H1 (cell line): ENCODE data around the gene TFDP1. TPM values are rescaled to one million over a fixed set of nuclear protein-coding genes. Genes with fewer than 3 reads are reported as not detected.

Source experiments
- CTCF ChIA-PET: fragments of 300-600 bp; sonication (Branson Sonifier 250); formaldehyde crosslinking; loops from one replicate; lab custom pipeline; 2021; ENCODE audit not compliant: partially characterized antibody; lab: Charles Lee
- POLR2A ChIA-PET: fragments of 300-600 bp; sonication (Branson Sonifier 250); formaldehyde crosslinking; loops from one replicate; lab custom pipeline; 2021; ENCODE audit warnings: inconsistent platforms; ENCODE audit not compliant: partially characterized antibody; lab: Charles Lee
- DNase-seq, 2 experiments: peaks; one replicate each; pipeline versions ENCODE4 v3.0.0 to v3.0.0-alpha.2; 2010 to 2022; ENCODE audit warnings: low spot score in 2 of 2, low read depth in 1 of 2, mixed read lengths in 1 of 2
- FAIRE-seq: peaks from 2 replicates; lab custom pipeline; 2011; peaks lifted over from hg19 to GRCh38; lab: Jason Lieb, UNC
- H2AFZ ChIP-seq: 2 replicates; pipeline ENCODE4 v1.8.1; 2012; ENCODE audit warnings: low read length, inconsistent platforms
- H2AK5ac ChIP-seq: 2 replicates; pipeline ENCODE4 v1.6.1; 2013; ENCODE audit warnings: low read depth, low read length
- H2BK120ac ChIP-seq: replicated peaks from 2 replicates; pipeline ENCODE3; 2013; ENCODE audit warnings: low read depth, low read length, inconsistent platforms
- H2BK12ac ChIP-seq: 2 replicates; pipeline ENCODE4 v1.6.1; 2013; ENCODE audit warnings: low read depth, low read length
- H2BK15ac ChIP-seq: 2 replicates; pipeline ENCODE4 v1.6.1; 2013; ENCODE audit warnings: low read length
- H2BK20ac ChIP-seq: 2 replicates; pipeline ENCODE4 v1.6.1; 2013; ENCODE audit warnings: low read length
- H2BK5ac ChIP-seq: 2 replicates; pipeline ENCODE4 v1.6.1; 2013; ENCODE audit warnings: low read depth, low read length
- H3K14ac ChIP-seq: 2 replicates; pipeline ENCODE4 v1.6.1; 2013; ENCODE audit warnings: inconsistent platforms; ENCODE audit not compliant: insufficient read length
- H3K18ac ChIP-seq: 2 replicates; pipeline ENCODE4 v1.6.1; 2013; ENCODE audit warnings: low read length; ENCODE audit errors: extremely low read depth
- H3K23ac ChIP-seq: 2 replicates; pipeline ENCODE4 v1.6.1; 2013; ENCODE audit warnings: inconsistent platforms; ENCODE audit not compliant: insufficient read length
- H3K23me2 ChIP-seq: 2 replicates; pipeline ENCODE4 v1.6.1; 2013; ENCODE audit warnings: low read depth, low read length
- H3K27ac ChIP-seq: 2 replicates; pipeline ENCODE4 v1.6.1; 2011; ENCODE audit warnings: low read depth, low read length, inconsistent platforms
- H3K27me3 ChIP-seq, 4 experiments: replicated peaks in 1 of 4; 1 replicate in 1 of 4; 2 replicates in 3 of 4; pipeline versions ENCODE4 v1.6.1 to v1.8.1; 2011 to 2013; ENCODE audit warnings: low read length in 3 of 4, mild to moderate bottlenecking in 3 of 4, inconsistent platforms in 2 of 4, mixed read lengths in 2 of 4, moderate library complexity in 1 of 4; ENCODE audit not compliant: control insufficient read depth in 3 of 4, insufficient read depth in 3 of 4; ENCODE audit errors: extremely low read depth in 1 of 4
- H3K36me3 ChIP-seq, 4 experiments: 2 replicates each; pipeline versions ENCODE4 v1.6.1 to v1.8.1; 2011 to 2013; ENCODE audit warnings: mild to moderate bottlenecking in 4 of 4, low read length in 3 of 4, moderate library complexity in 2 of 4, control low read depth in 1 of 4, inconsistent platforms in 1 of 4; ENCODE audit not compliant: insufficient read depth in 4 of 4, control insufficient read depth in 2 of 4
- H3K4ac ChIP-seq: replicated peaks from 2 replicates; pipeline ENCODE3; 2013; ENCODE audit warnings: low read length, low read depth, mixed read lengths, inconsistent platforms; ENCODE audit not compliant: insufficient read length
- H3K4me1 ChIP-seq, 4 experiments: replicated peaks in 1 of 4; 1 replicate in 1 of 4; 2 replicates in 3 of 4; pipeline versions ENCODE4 v1.6.1 to v1.8.1; 2011 to 2013; ENCODE audit warnings: low read length in 3 of 4, inconsistent platforms in 2 of 4, mixed read lengths in 1 of 4; ENCODE audit not compliant: insufficient read depth in 4 of 4, control insufficient read depth in 3 of 4
- H3K4me2 ChIP-seq, 2 experiments: 2 replicates each; pipeline versions ENCODE4 v1.6.1 to v1.8.1; 2011 to 2013; ENCODE audit warnings: low read depth in 2 of 2, low read length in 2 of 2, control low read depth in 1 of 2, inconsistent platforms in 1 of 2, mild to moderate bottlenecking in 1 of 2; ENCODE audit not compliant: insufficient read depth in 1 of 2
- H3K4me3 ChIP-seq, 4 experiments: fragments of 200-600, 300-600 bp in 1 of 4; sonication (generic), shearing (Covaris generic), sonication (Bioruptor Twin) in 1 of 4; 2 replicates each; pipeline versions ENCODE4 v1.5.1 to v1.8.1; 2011 to 2016; ENCODE audit warnings: low read length in 4 of 4, low read depth in 3 of 4, control low read depth in 2 of 4, inconsistent platforms in 2 of 4, mild to moderate bottlenecking in 2 of 4, mixed read lengths in 1 of 4, moderate library complexity in 1 of 4; ENCODE audit not compliant: insufficient read depth in 2 of 4; ENCODE audit errors: extremely low read depth in 1 of 4
- H3K56ac ChIP-seq: replicated peaks from 2 replicates; pipeline ENCODE3; 2013; ENCODE audit warnings: low read depth, mild to moderate bottlenecking, mixed read lengths, low read length, inconsistent platforms; ENCODE audit not compliant: insufficient read length
- H3K79me1 ChIP-seq: 2 replicates; pipeline ENCODE4 v1.6.1; 2013; ENCODE audit warnings: low read depth, low read length, control low read depth
- H3K79me2 ChIP-seq, 2 experiments: 2 replicates each; pipeline versions ENCODE4 v1.6.1 to v1.8.1; 2012 to 2013; ENCODE audit warnings: low read length in 2 of 2, mild to moderate bottlenecking in 2 of 2, inconsistent platforms in 1 of 2; ENCODE audit not compliant: insufficient read depth in 2 of 2, control insufficient read depth in 1 of 2
- H3K9ac ChIP-seq, 4 experiments: replicated peaks in 1 of 4; 1 replicate in 1 of 4; 2 replicates in 3 of 4; pipeline versions ENCODE4 v1.6.1 to v1.8.1; 2011 to 2013; ENCODE audit warnings: low read depth in 3 of 4, low read length in 3 of 4, control low read depth in 2 of 4, mild to moderate bottlenecking in 2 of 4, moderate library complexity in 2 of 4, inconsistent platforms in 1 of 4; ENCODE audit errors: extremely low read depth in 1 of 4
- H3K9me3 ChIP-seq, 2 experiments: 2 replicates each; pipeline versions ENCODE4 v1.6.1 to v1.8.1; 2012 to 2013; ENCODE audit warnings: mild to moderate bottlenecking in 2 of 2, moderate library complexity in 2 of 2, control low read depth in 1 of 2, inconsistent platforms in 1 of 2, low read depth in 1 of 2, low read length in 1 of 2, mixed read lengths in 1 of 2; ENCODE audit not compliant: insufficient read depth in 2 of 2
- H4K20me1 ChIP-seq, 2 experiments: replicated peaks in 1 of 2; 2 replicates each; pipeline versions ENCODE3 to v1.8.1; 2011 to 2013; ENCODE audit warnings: inconsistent platforms in 2 of 2, low read length in 2 of 2, mild to moderate bottlenecking in 1 of 2; ENCODE audit not compliant: insufficient read depth in 2 of 2, control insufficient read depth in 1 of 2
- H4K5ac ChIP-seq: 2 replicates; pipeline ENCODE4 v1.6.1; 2013; ENCODE audit warnings: low read length, low read depth, mixed read lengths, inconsistent platforms; ENCODE audit not compliant: insufficient read length
- H4K8ac ChIP-seq: 2 replicates; pipeline ENCODE4 v1.8.0; 2013; ENCODE audit warnings: mild to moderate bottlenecking, moderate library complexity, low read length, inconsistent platforms; ENCODE audit not compliant: insufficient read depth; ENCODE audit errors: extremely low read depth
- H4K91ac ChIP-seq: replicated peaks from 2 replicates; pipeline ENCODE3; 2013; ENCODE audit warnings: low read length, mixed read lengths, inconsistent platforms; ENCODE audit not compliant: insufficient read length
- ASH2L ChIP-seq: fragments of 200-600, 300-600 bp; sonication (generic); IDR thresholded peaks from one replicate; pipeline ENCODE4 v1.7.1; 2017; ENCODE audit warnings: low read length
- CHD2 ChIP-seq: IDR thresholded peaks from 2 replicates; pipeline ENCODE4 v1.6.1; 2012; ENCODE audit warnings: low read length, improper control_type of control experiment
- KDM1A ChIP-seq: fragments of 200-600, 300-600 bp; sonication (generic); IDR thresholded peaks from 2 replicates; pipeline ENCODE4 v1.7.1; 2016; ENCODE audit warnings: mild to moderate bottlenecking, low read length, borderline replicate concordance
- NRF1 ChIP-seq: IDR thresholded peaks from 2 replicates; pipeline ENCODE4 v1.6.1; 2011; ENCODE audit warnings: mild to moderate bottlenecking, low read depth, low read length, improper control_type of control experiment
- RAD21 ChIP-seq, 2 experiments: IDR thresholded peaks in 1 of 2; conservative IDR thresholded peaks in 1 of 2; 2 replicates each; pipeline ENCODE4 v1.6.1; 2011; ENCODE audit warnings: low read depth in 2 of 2, low read length in 2 of 2, improper control_type of control experiment in 1 of 2, inconsistent platforms in 1 of 2, mild to moderate bottlenecking in 1 of 2, moderate library complexity in 1 of 2
- RBBP5 ChIP-seq: IDR thresholded peaks from 2 replicates; pipeline ENCODE4 v1.7.1; 2012; ENCODE audit warnings: low read depth, mild to moderate bottlenecking, inconsistent platforms, low read length, moderate library complexity, borderline replicate concordance
- RXRA ChIP-seq: IDR thresholded peaks from 2 replicates; pipeline ENCODE4 v1.6.1; 2011; ENCODE audit warnings: low read depth, mild to moderate bottlenecking, low read length, moderate library complexity; ENCODE audit not compliant: insufficient read depth
- ZNF274 ChIP-seq: IDR thresholded peaks from 2 replicates; pipeline ENCODE4 v1.7.0; 2012; ENCODE audit warnings: low read length, borderline replicate concordance; ENCODE audit errors: extremely low read depth
- WGBS, 2 experiments: shearing (Covaris generic) in 1 of 2; methylation state at CpG; one replicate each; pipeline versions ENCODE4 v1.1.6 to v1.1.7; 2013 to 2015; ENCODE audit warnings: low lambda C conversion rate in 2 of 2, mixed read lengths in 2 of 2, inconsistent platforms in 1 of 2, low coverage in 1 of 2, missing lambda C conversion rate in 1 of 2; ENCODE audit not compliant: insufficient replicate concordance in 2 of 2, insufficient coverage in 1 of 2, insufficient read length in 1 of 2; ENCODE audit errors: extremely low coverage in 1 of 2, missing lambda C conversion rate in 1 of 2; 5-methylcytosine and 5-hydroxymethylcytosine counted together
- polyA plus RNA-seq, 7 experiments: library from polyadenylated mRNA; depleted of rRNA in 3 of 7; stranded (reverse) in 5 of 7; unstranded in 2 of 7; fragments of >200 nt in 5 of 7; fragments of 200-250 nt in 2 of 7; gene quantifications; 1 replicate in 5 of 7; 2 replicates in 1 of 7; 4 replicates in 1 of 7; pipeline versions ENCODE4 v1.2.1 to v1.2.3, GENCODE V29; 2011 to 2013; ENCODE audit warnings: missing spikeins in 2 of 7, mixed read lengths in 2 of 7
- total RNA-seq: library from RNA; stranded (reverse); fragmentation: NEBNext Ultra II Directional; extraction: Animal tissue kit (Norgen Biotek cat#: 25700); gene quantifications from 2 replicates; pipeline ENCODE4 v1.2.1, GENCODE V29; 2021

Gene TFDP1
- total and polyA plus RNA-seq, 2 of the 8 experiments (the other 6 are each of a cell fraction or from before 2014, with no cell fraction given), result 43.6 to 81.9 TPM

DNA sequence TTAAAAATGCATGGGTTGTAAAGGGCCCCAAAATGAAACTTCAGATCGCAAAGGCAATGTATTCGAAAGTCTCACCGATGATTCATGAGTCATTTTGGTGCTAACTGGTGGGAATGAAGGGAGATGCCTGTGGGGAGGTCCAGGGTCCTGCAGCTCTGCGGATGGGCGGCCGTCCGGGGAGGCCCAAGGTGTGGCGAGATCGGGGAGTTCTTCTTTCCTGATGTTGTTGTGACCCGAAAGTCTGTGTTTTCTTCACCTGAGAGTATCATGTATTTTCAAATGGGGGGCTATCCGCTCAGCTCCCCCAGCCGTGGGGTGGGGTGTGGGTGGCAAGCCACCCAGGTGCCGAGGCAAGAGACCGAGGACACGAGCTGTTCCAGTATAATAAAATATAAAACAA lies 36.5 kb downstream of the TFDP1 start:
- ChIA-PET POLR2A (no interaction called here), CTCF (interaction anchor here (0.9 to 1.4 kb wide), 11 partner anchors 9 to 561 kb away, joined by 3 to 5 read pairs (median 4); no protein-coding TSS in a partner anchor)
- Histone ChIP-seq H3K79me2 (peaks cover 0 to 23% of the 10 kb centered on the region in 2 experiments; a peak in 2 of 4 replicates), H2BK20ac (no peak overlapping the region), H3K56ac (no peak overlapping the region), H3K18ac (no peak overlapping the region), H3K14ac (no peak overlapping the region), H3K4ac (no peak overlapping the region), H2BK5ac (no peak overlapping the region), H3K23ac (no peak overlapping the region), H2BK12ac (no peak overlapping the region), H4K5ac (no peak overlapping the region), H4K20me1 (peaks cover 0 to 4% of the 10 kb centered on the region in 2 experiments), H3K36me3 (peaks cover 0 to 21% (median 11%) of the 10 kb centered on the region in 4 experiments; a peak in 5 of 8 replicates), H3K4me2 (no peak overlapping the region), H3K27me3 (no peaks in the 10 kb centered on the region), H3K79me1 (peaks cover 5% of the 10 kb centered on the region; the same call in 1 of the 2 replicates), H3K9me3 (peaks cover 0 to 14% of the 10 kb centered on the region in 2 experiments; a peak in 1 of 4 replicates), H2BK15ac (no peak overlapping the region), H3K9ac (no peak overlapping the region), H3K4me1 (peaks cover 5 to 14% (median 12%) of the 10 kb centered on the region in 4 experiments; a peak in 5 of 7 replicates), H4K8ac (no peak overlapping the region), H3K4me3 (no peak overlapping the region), H2AFZ (no peak overlapping the region), H3K27ac (no peak overlapping the region), H4K91ac (no peak overlapping the region), H2AK5ac (no peak overlapping the region), H2BK120ac (no peak overlapping the region), H3K23me2 (no peaks in the 10 kb centered on the region)
- TF ChIP-seq ASH2L, result no peak
- no peak for TF ChIP-seq CHD2
- no peak for TF ChIP-seq KDM1A
- no peak for TF ChIP-seq RAD21 (IDR thresholded peaks at IDR 0.05 in 1 of 2, conservative IDR thresholded peaks at IDR 0.05 in 1 of 2; ENCODE audit: low read depth in 2 of 2, low read length in 2 of 2)
- TF ChIP-seq RBBP5, result no peak
- TF ChIP-seq RXRA, result no peak
- no peak for TF ChIP-seq ZNF274
- TF ChIP-seq NRF1, result no peak
- no peak for DNase-seq
- WGBS, 2 experiments, result 92% methylated on average over 15 of the region's 15 CpGs; no CpG with 5 or more reads in 1 of the 2 experiments
- no peak for FAIRE-seq
